Tibial nerve (tissue), 3 donors: Measurements from ENCODE around the gene CENPP.

Source experiments
- CTCF ChIP-seq, 5 experiments: fragments of 200-600 bp in 3 of 5; fragments of 450-650 bp in 2 of 5; sonication (generic) in 3 of 5; IDR thresholded peaks; one replicate each; pipeline ENCODE4 v1.5.1; 2016 to 2019; ENCODE audit warnings: antibody characterized with exemption in 5 of 5, mild to moderate bottlenecking in 3 of 5, moderate library complexity in 2 of 5
- POLR2A ChIP-seq, 2 donors: fragments of 450-650 bp; IDR thresholded peaks; one replicate each; pipeline ENCODE4 v1.6.1; 2017; ENCODE audit warnings: antibody characterized with exemption in 2 of 2, mild to moderate bottlenecking in 2 of 2, moderate library complexity in 2 of 2

- TF ChIP-seq CTCF (IDR thresholded peaks at IDR 0.05) (peak in 4 of 5 experiments; percentile 8 to 43 (median 25)), POLR2A (IDR thresholded peaks at IDR 0.05) (no peak)
Measured at GRCh38 chr9:92438900-92439526, 113.3 kb downstream of the CENPP start.
